DMS79 (cell line): ENCODE data around the gene VGLL4.
"Not testable (repeated sequence)": the region's sequence is repeated elsewhere in the genome, so short reads cannot be mapped to it uniquely, and the experiment has no call there.

Experiments
- DNase-seq: peaks from one replicate; lab custom pipeline; 2025; lab: John Stamatoyannopoulos, UW

VGLL4 gene

GRCh38 chr3:11643605-11644087 lies at the start of gene VGLL4:
TSS of gene VGLL4 (minus strand) at chr3:11643915. CDS start at chr3:11643518, 397 bp downstream.
- DNase-seq = peak; percentile 80

GRCh38 chr3:11692532-11692813 lies 48.8 kb upstream of the VGLL4 start:
- DNase-seq = no peak

GRCh38 chr3:11691767-11692531 lies 48.2 kb upstream of the VGLL4 start:
- no peak for DNase-seq

GRCh38 chr3:11690863-11691766 lies 47.4 kb upstream of the VGLL4 start:
- DNase-seq = no peak

- DNase-seq = no peak
These were observed 46.0 kb upstream of the VGLL4 start for GRCh38 chr3:11689749-11690148.

GRCh38 chr3:11684980-11685379 lies 41.3 kb upstream of the VGLL4 start:
- not testable (repeated sequence) for DNase-seq

- no peak for DNase-seq
These were observed 36.8 kb upstream of the VGLL4 start for GRCh38 chr3:11680509-11680908.

- no peak for DNase-seq
These were observed 36.2 kb upstream of the VGLL4 start for GRCh38 chr3:11679964-11680363.

- DNase-seq = no peak
These were observed 28.6 kb upstream of the VGLL4 start for GRCh38 chr3:11672363-11672762.

GRCh38 chr3:11671648-11672100 lies 28.0 kb upstream of the VGLL4 start:
- DNase-seq = no peak

- no peak for DNase-seq
These were observed 24.8 kb upstream of the VGLL4 start for GRCh38 chr3:11668243-11669235.

- no peak for DNase-seq
These were observed 21.6 kb upstream of the VGLL4 start for GRCh38 chr3:11665331-11665730.

- DNase-seq = no peak
These were observed 18.8 kb upstream of the VGLL4 start for GRCh38 chr3:11662392-11662990.

GRCh38 chr3:11661827-11662226 lies 18.1 kb upstream of the VGLL4 start:
- no peak for DNase-seq

- no peak for DNase-seq
These were observed 17.4 kb upstream of the VGLL4 start for GRCh38 chr3:11661052-11661656.

- no peak for DNase-seq
These were observed 16.5 kb upstream of the VGLL4 start for GRCh38 chr3:11660242-11660641.

GRCh38 chr3:11658180-11658579 lies 14.5 kb upstream of the VGLL4 start:
- DNase-seq = no peak

- no peak for DNase-seq
These were observed 11.6 kb upstream of the VGLL4 start for GRCh38 chr3:11655196-11655928.

GRCh38 chr3:11654166-11654565 lies 10.5 kb upstream of the VGLL4 start:
- no peak for DNase-seq
